Urothelium cell line (cell line): Measurements from ENCODE around the gene RUBCN.
A peak's percentile ranks its signal among the peaks of the same experiment; 100 is the strongest.

ENCODE experiments used
- DNase-seq: peaks from one replicate; pipeline ENCODE4 v3.0.0; 2011; ENCODE audit warnings: low spot score, mixed read lengths
- FAIRE-seq: peaks from 2 replicates; lab custom pipeline; 2011; peaks lifted over from hg19 to GRCh38; lab: Jason Lieb, UNC

The RUBCN gene

DNA sequence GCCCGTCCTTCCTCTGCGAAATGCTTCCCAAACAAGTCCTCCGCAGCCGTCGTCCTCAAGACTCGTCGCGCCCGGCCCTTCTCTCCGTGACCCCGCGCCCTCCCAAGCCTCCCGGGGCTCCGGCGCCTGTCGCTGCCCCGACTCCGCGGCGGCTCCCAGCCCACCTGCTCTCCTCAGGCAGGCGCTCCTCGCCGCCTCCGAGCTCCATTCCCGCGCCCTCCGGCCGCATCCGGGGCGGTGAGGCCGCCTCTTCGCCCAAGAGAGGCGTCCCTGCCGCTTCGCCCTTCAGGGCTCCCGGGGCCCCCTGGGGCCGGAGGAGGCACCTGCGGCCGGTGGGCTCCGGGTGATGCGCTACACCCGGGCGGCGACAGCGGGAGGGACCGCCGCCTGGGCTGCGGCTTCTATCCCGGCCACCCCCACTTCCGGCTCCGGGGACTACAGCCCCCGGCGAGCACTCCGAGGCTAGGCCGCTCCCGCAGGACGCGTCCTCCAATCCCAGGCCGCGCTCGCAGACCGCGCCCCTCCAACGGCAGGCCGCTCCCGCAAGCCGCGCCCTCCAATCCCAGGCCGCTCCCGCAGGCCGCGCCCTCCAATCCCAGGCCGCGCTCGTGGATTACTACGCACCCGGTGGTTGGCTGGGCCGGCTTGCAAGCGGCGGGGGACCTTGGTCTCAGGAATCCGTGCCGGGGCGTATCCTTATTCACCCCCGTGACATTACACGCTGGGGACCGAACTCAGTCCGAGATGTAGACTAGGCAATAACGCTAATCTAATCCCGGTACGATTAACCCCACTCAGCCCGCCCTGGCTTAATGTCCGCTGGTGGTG is at the start of gene RUBCN:
Gene RUBCN (minus strand): TSS at position 414 of the 828 bp plus-strand sequence. CDS start 185 bp downstream, at position 229.
- FAIRE-seq: peak; percentile 55
- DNase-seq: peak; percentile 97

DNA sequence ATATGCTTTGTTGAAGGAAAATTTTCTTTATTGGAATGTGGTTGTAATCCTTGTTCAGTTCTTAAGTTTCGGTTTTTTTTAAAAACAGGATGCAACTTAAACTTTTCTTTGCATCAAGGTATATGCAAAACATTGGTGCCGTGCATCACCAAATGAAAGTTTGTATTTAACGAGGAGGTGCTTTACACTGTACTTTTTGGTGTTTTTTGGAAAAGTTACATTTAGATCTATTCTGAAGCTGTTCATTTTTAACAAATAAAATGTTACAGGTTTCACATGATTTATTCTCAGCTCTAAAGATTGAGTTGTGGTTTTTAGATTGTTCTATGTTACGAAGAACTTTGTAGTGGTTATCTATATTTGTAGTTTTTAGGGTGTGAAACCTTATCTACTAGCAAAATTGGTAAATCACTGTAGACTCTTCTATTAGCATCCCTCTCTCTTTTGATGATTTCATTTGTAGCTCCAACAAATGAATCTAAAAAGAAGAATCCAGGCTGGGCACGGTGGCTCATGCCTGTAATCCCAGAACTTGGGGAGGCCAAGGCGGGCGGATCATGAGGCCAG is 47.4 kb upstream of the RUBCN start:
- FAIRE-seq: no peak
- no peak for DNase-seq

GRCh38 chr3:197782230-197782629 is 45.5 kb upstream of the RUBCN start:
- no peak for DNase-seq
- no peak for FAIRE-seq

DNA sequence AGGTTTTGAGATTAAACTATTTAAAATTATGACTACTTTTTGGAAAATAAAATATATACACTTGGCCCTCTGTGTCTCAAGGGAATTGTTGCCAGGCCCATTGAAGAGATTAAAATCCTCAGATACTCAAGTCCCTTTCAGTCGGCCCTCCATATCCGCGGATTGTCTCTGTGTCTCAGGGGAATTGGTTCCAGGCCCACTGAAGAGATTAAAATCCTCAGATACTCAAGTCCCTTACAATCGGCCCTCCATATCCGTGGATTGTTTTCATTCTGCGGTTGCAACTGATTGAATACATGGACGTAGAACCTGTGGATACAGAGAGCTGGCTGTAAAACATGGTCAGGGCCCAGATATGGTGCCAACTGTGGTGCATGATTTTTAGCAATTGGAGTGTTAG is 38.6 kb upstream of the RUBCN start:
- DNase-seq (no peak), FAIRE-seq (no peak)

- FAIRE-seq (no peak), DNase-seq (no peak)
Observed at GRCh38 chr3:197761784-197762183, 25.1 kb upstream of the RUBCN start.

DNA sequence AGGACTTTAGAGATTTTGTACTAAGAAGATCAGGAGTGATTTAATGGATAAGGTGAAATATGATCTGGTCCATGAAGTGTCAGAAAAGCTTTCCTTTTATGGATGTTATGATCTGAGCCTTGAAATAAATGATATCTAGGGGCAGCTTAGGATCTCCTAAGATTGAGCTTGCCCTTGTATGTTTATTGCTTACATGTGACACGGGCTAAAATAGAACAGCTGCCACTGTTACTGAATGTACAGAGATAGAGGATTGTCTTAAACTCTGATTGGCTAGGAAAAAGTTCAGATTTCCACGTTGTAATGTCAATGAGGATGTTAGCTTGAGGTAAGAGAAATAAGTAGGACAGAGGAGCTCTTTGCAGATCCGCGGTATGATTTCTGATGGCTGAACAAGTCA is 21.8 kb upstream of the RUBCN start:
- DNase-seq: no peak

GRCh38 chr3:197756704-197757103 is 20.0 kb upstream of the RUBCN start:
- no peak for DNase-seq
- FAIRE-seq: no peak

More for the DNA sequence above, 21.8 kb upstream of the RUBCN start:
- FAIRE-seq: no peak

- DNase-seq (no peak), FAIRE-seq (no peak)
Observed at GRCh38 chr3:197753263-197753662, 16.6 kb upstream of the RUBCN start.

DNA sequence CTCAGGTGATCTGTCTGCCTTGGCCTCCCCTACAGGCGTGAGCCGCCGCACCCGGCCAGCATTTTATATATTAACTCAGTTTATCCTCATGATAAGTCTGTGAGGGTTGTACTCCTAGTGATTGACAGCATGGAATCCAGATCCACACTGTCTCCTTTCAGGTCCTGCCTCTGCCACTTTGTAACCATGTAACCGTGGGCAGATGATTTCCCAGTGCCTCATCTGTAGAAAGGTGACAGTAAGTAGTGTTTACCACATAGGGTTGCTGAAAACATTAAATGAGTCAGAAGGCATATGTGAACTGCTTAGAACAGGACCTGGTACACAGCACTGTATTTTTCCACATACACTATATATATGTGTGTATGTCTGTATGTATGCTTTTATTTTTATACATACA is 15.4 kb upstream of the RUBCN start:
- DNase-seq: no peak
- no peak for FAIRE-seq

GRCh38 chr3:197750858-197751737 is 14.4 kb upstream of the RUBCN start:
- no peak for FAIRE-seq
- no peak for DNase-seq

GRCh38 chr3:197750396-197750831 is 13.7 kb upstream of the RUBCN start:
- FAIRE-seq (no peak), DNase-seq (peak; percentile 64)

DNA sequence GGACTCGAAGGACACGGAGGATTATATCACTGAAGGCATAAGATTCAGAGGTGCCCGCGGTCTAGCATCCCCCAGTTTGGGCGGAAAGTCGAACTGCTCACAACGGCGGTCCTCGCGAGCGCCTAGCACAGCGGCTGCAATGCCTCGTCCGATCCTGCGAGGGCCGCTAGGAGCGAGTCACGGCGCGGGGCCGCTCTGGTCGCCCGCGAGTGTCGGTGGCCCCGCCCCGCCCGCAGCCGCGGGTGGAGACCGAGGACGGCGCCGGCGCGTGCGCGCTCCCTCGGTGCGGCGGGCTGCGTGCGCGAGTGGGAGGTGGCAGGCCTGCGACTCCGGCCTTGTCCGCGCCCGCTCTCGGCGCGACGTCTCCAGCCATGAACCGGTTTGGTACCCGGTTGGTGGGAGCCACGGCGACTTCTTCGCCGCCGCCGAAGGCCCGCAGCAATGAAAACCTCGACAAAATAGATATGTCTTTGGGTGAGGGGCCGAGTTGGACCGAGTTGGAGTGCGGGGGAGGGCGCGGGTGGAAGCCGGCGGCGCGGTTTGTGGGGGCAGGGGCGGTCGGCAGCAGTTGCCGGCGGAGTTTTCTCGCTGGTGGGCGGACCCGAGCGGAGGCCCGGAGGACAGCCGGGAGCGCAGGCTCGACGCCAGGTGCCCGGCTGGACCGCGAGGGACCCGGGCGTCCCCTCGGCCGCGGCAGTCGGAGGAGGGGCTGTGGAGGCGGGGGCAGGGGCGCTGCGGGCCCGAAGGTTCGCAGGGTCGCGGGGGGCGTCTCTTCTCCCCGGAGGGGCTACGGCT is 13.1 kb upstream of the RUBCN start, which contains the start of gene FYTTD1:
Gene FYTTD1 (plus strand): TSS at position 283 of the 795 bp plus-strand sequence. CDS start 89 bp downstream, at position 372.
- DNase-seq (peak; percentile 93), FAIRE-seq (peak; percentile 74)

GRCh38 chr3:197749315-197749600 is 12.6 kb upstream of the RUBCN start:
- DNase-seq (peak; percentile 61), FAIRE-seq (no peak)

DNA sequence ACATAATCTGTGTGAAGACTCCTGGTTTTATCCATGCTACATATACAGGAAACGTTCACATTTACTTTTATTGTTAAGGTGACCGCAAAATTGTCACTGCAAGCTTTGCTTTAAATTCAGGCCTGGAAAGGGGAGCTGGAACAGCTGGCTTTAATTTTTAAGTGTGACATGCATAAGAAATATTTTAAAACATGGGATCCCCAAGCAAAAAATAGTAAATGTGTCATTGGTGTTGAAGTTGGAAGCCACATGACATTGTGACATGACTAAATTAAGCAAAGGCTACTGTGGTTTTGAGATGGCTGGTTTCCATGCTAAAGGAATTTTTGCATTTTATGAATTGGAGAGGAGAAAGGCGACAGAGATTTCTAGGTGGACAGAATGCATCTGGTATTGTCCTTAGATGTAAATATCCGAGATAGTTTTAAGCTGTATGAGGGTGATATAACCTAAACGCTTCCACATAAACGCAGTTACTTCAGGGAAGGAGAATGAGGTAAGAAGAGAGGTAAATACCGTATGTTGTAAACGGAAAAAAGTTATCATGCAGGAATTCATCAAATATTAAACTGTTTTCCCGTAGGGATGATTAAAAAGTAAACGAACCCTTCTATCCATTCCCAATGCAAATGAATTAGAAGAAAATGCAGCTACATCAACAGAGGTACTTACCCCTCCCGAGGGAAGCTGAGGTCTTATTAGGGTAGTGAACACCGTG is 12.1 kb upstream of the RUBCN start:
- FAIRE-seq (no peak), DNase-seq (no peak)

GRCh38 chr3:197746801-197747237 is 10.1 kb upstream of the RUBCN start:
- FAIRE-seq (no peak), DNase-seq (no peak)

DNA sequence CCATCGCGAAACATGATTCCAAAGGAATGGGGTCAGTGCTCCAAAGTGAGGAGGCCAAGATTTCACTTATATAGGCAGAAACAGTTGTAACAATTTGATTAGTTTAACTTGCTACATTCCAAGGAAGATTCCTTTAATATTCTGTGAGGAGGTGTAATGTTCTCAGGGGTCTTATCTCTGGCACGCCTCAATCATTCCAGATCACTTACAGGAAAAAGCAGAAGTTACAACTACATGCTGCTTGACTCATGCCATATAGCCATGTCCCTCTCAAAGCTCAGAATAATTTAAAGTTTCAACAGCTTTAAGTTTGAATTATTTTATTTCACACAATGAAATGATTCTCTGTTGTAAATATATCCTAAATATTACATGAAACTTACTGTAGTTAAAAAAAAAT is 9.5 kb upstream of the RUBCN start:
- DNase-seq (no peak), FAIRE-seq (no peak)

- DNase-seq (no peak), FAIRE-seq (no peak)
Observed at GRCh38 chr3:197742787-197743186, 6.1 kb upstream of the RUBCN start.

- FAIRE-seq (no peak), DNase-seq (no peak)
Observed at GRCh38 chr3:197737749-197738462, 1.2 kb upstream of the RUBCN start.

DNA sequence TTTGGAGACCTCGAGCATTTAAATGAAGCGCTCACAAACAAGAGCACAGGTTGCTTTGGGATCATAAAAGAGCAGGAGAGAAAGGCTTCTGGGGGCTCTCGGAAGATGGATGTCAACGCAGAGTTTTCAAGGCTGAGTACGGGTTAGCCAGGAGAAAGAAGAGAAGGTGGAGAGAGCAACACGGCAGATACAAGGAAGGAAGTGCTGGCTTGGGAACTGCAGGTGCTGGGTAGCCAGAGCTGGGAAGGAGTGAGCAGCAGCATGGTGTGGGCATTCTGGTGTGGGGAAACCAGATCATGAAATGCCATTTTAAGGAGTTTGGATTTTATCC is 580 bp upstream of the RUBCN start:
- no peak for DNase-seq
- no peak for FAIRE-seq
